ENCODE measurements around the gene GNPTAB.
"Not testable (repeated sequence)": the region's sequence is repeated elsewhere in the genome, so short reads cannot be mapped to it uniquely, and the experiment has no call there.

GNPTAB gene

GRCh38 chr12:101738920-101739665 is 91.7 kb downstream of the GNPTAB start, which contains the start of gene SYCP3:
TSS of gene SYCP3 (minus strand) at chr12:101739462. CDS start at chr12:101737935, 1,527 bp downstream.
- ATAC-seq (ENCODE audit: insufficient read depth, low read depth) (no peak), DNase-seq (no peak)
- peaks cover 9% of the 10 kb centered on the region for H3K36me3 ChIP-seq (ENCODE audit: insufficient read depth, low read length)
- no peaks in the 10 kb centered on the region for H4K20me1 ChIP-seq (ENCODE audit: insufficient read depth, low read length)
- H3K79me2 ChIP-seq (ENCODE audit: insufficient read depth, low read length), result no peaks in the 10 kb centered on the region
- H3K27ac ChIP-seq (ENCODE audit: low read length), result no peak within 1 kb of the TSS
- no peak within 1 kb of the TSS for H3K9ac ChIP-seq (ENCODE audit: low read depth, low read length)
- H2AFZ ChIP-seq (ENCODE audit: low read depth, low read length), result no peak within 1 kb of the TSS
- TF ChIP-seq, protein P1, sequence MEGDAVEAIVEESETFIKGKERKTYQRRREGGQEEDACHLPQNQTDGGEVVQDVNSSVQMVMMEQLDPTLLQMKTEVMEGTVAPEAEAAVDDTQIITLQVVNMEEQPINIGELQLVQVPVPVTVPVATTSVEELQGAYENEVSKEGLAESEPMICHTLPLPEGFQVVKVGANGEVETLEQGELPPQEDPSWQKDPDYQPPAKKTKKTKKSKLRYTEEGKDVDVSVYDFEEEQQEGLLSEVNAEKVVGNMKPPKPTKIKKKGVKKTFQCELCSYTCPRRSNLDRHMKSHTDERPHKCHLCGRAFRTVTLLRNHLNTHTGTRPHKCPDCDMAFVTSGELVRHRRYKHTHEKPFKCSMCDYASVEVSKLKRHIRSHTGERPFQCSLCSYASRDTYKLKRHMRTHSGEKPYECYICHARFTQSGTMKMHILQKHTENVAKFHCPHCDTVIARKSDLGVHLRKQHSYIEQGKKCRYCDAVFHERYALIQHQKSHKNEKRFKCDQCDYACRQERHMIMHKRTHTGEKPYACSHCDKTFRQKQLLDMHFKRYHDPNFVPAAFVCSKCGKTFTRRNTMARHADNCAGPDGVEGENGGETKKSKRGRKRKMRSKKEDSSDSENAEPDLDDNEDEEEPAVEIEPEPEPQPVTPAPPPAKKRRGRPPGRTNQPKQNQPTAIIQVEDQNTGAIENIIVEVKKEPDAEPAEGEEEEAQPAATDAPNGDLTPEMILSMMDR (IDR thresholded peaks at IDR 0.05; ENCODE audit: borderline replicate concordance, extremely low read depth, low read length, poor library complexity, severe bottlenecking), result no peak
- no peak for TF ChIP-seq EZH2 (IDR thresholded peaks at IDR 0.05; ENCODE audit: borderline replicate concordance, low read depth, low read length, severe bottlenecking)
- H3K9me3 ChIP-seq (ENCODE audit: insufficient read depth, low read length, severe bottlenecking), result no peaks in the 10 kb centered on the region
- H3K4me3 ChIP-seq (ENCODE audit: low read depth in 1 of 2, low read length in 2 of 2), result no peak within 1 kb of the TSS
- H3K4me1 ChIP-seq (ENCODE audit: insufficient read depth, low read length), result peaks cover 2% of the 10 kb centered on the region; the same call in 1 of the 2 replicates
- H3K4me2 ChIP-seq (ENCODE audit: insufficient read depth, low read length), result no peak within 1 kb of the TSS
- no peaks in the 10 kb centered on the region for H3K27me3 ChIP-seq (ENCODE audit: insufficient read depth, low read length, poor library complexity)

DNA sequence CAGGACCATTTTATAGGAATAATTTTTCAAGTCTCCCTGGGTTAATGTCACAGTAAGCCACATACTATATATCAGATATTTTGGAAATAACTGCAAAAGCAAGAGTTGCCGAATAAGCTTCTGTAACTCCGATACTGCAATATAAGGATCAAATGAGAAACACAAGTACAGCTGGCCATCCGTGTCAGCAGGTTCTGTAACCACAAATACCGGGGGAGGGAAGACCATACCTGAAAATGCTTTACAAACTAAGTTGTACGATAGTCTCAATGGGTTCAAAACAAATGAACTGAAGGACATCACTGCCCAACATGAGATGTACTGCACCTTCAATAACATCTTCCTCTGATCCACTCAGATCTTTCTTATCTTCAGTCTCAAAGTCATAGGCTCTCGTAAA is 93.3 kb downstream of the GNPTAB start:
- TF ChIP-seq, protein P1 (IDR thresholded peaks at IDR 0.05; ENCODE audit: borderline replicate concordance, extremely low read depth, low read length, poor library complexity, severe bottlenecking), result no peak
- TF ChIP-seq EZH2 (IDR thresholded peaks at IDR 0.05; ENCODE audit: borderline replicate concordance, low read depth, low read length, severe bottlenecking), result no peak
- no peak for ATAC-seq (ENCODE audit: insufficient read depth, low read depth)
- Histone ChIP-seq H3K9me3 (ENCODE audit: insufficient read depth, low read length, severe bottlenecking) (no peaks in the 10 kb centered on the region), H3K79me2 (ENCODE audit: insufficient read depth, low read length) (no peaks in the 10 kb centered on the region), H3K4me2 (ENCODE audit: insufficient read depth, low read length) (no peak overlapping the region), H3K9ac (ENCODE audit: low read depth, low read length) (no peak overlapping the region), H3K4me3 (ENCODE audit: low read depth in 1 of 2, low read length in 2 of 2) (no peak overlapping the region), H2AFZ (ENCODE audit: low read depth, low read length) (no peak overlapping the region), H3K27ac (ENCODE audit: low read length) (no peak overlapping the region), H3K27me3 (ENCODE audit: insufficient read depth, low read length, poor library complexity) (no peaks in the 10 kb centered on the region), H4K20me1 (ENCODE audit: insufficient read depth, low read length) (no peaks in the 10 kb centered on the region), H3K4me1 (ENCODE audit: insufficient read depth, low read length) (no peaks in the 10 kb centered on the region), H3K36me3 (ENCODE audit: insufficient read depth, low read length) (no peaks in the 10 kb centered on the region)
- DNase-seq, result no peak

GRCh38 chr12:101734482-101734881 is 96.3 kb downstream of the GNPTAB start:
- H4K20me1 ChIP-seq (ENCODE audit: insufficient read depth, low read length); ATAC-seq (ENCODE audit: insufficient read depth, low read depth); H3K27ac ChIP-seq (ENCODE audit: low read length); H3K36me3 ChIP-seq (ENCODE audit: insufficient read depth, low read length); DNase-seq; H3K9ac ChIP-seq (ENCODE audit: low read depth, low read length); H3K4me3 ChIP-seq (ENCODE audit: low read depth in 1 of 2, low read length in 2 of 2); H3K27me3 ChIP-seq (ENCODE audit: insufficient read depth, low read length, poor library complexity); H3K4me2 ChIP-seq (ENCODE audit: insufficient read depth, low read length); H3K4me1 ChIP-seq (ENCODE audit: insufficient read depth, low read length); H2AFZ ChIP-seq (ENCODE audit: low read depth, low read length); H3K79me2 ChIP-seq (ENCODE audit: insufficient read depth, low read length); H3K9me3 ChIP-seq (ENCODE audit: insufficient read depth, low read length, severe bottlenecking): not testable (repeated sequence)

DNA sequence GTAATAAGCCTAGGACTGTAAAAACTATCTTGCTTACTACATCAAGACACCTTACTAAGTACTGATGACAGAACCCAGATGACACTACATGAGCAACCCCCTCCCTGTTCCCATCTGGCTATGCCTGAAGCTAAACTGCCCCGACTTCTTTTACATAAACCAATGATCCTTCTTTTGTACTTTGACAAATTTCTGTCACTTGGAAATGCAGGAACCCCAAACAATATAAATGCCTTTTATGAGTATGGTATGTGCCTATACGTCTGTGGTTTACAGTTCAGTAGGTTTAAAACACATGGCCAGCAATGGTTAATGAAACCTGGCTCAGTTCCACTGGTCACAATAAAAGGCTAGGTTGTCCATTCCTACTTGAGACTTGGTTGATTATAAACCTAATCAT is 97.6 kb downstream of the GNPTAB start:
- H3K36me3 ChIP-seq (ENCODE audit: insufficient read depth, low read length), result 0 out of 2 replicates have a peak, but pooled peaks cover 8% of the 10 kb centered on the region
- ATAC-seq (ENCODE audit: insufficient read depth, low read depth), result no peak
- TF ChIP-seq, protein P1 (IDR thresholded peaks at IDR 0.05; ENCODE audit: borderline replicate concordance, extremely low read depth, low read length, poor library complexity, severe bottlenecking), result no peak
- TF ChIP-seq EZH2 (IDR thresholded peaks at IDR 0.05; ENCODE audit: borderline replicate concordance, low read depth, low read length, severe bottlenecking), result no peak

More for the DNA sequence above, 97.6 kb downstream of the GNPTAB start:
- DNase-seq, result no peak
- Histone ChIP-seq H3K4me3 (ENCODE audit: low read depth in 1 of 2, low read length in 2 of 2) (no peak overlapping the region), H4K20me1 (ENCODE audit: insufficient read depth, low read length) (no peaks in the 10 kb centered on the region), H3K79me2 (ENCODE audit: insufficient read depth, low read length) (no peaks in the 10 kb centered on the region), H3K9me3 (ENCODE audit: insufficient read depth, low read length, severe bottlenecking) (no peaks in the 10 kb centered on the region), H3K27ac (ENCODE audit: low read length) (no peak overlapping the region), H3K9ac (ENCODE audit: low read depth, low read length) (no peak overlapping the region), H3K4me2 (ENCODE audit: insufficient read depth, low read length) (no peak overlapping the region), H3K4me1 (ENCODE audit: insufficient read depth, low read length) (no peaks in the 10 kb centered on the region), H3K27me3 (ENCODE audit: insufficient read depth, low read length, poor library complexity) (no peaks in the 10 kb centered on the region), H2AFZ (ENCODE audit: low read depth, low read length) (no peak overlapping the region)
